Osteocyte (in vitro differentiated cells): Measurements from ENCODE around the gene PLEKHA6. TPM values are rescaled to one million over a fixed set of nuclear protein-coding genes. Genes with fewer than 3 reads are reported as not detected.

Source experiments
- DNase-seq: peaks from one replicate; pipeline ENCODE4 v3.0.0; 2021; ENCODE audit warnings: mixed read lengths; ENCODE audit not compliant: unreplicated experiment; ENCODE audit errors: extremely low spot score
- H3K27ac Mint-ChIP-seq: one replicate; pipeline ENCODE4 v1.8.0; 2021; ENCODE audit warnings: mild to moderate bottlenecking, mixed read lengths; ENCODE audit not compliant: unreplicated experiment
- H3K27me3 Mint-ChIP-seq: one replicate; pipeline ENCODE4 v1.8.0; 2021; ENCODE audit warnings: mixed read lengths; ENCODE audit not compliant: unreplicated experiment
- H3K36me3 Mint-ChIP-seq: one replicate; pipeline ENCODE4 v1.8.0; 2021; ENCODE audit warnings: mixed read lengths; ENCODE audit not compliant: unreplicated experiment
- H3K4me1 Mint-ChIP-seq: one replicate; pipeline ENCODE4 v1.8.0; 2021; ENCODE audit warnings: mixed read lengths; ENCODE audit not compliant: unreplicated experiment
- H3K4me3 Mint-ChIP-seq: one replicate; pipeline ENCODE4 v1.8.0; 2021; ENCODE audit warnings: mild to moderate bottlenecking, moderate library complexity, mixed read lengths; ENCODE audit not compliant: unreplicated experiment
- H3K9me3 Mint-ChIP-seq: one replicate; pipeline ENCODE4 v1.8.0; 2021; ENCODE audit warnings: mixed read lengths; ENCODE audit not compliant: unreplicated experiment
- CTCF ChIP-seq: fragments of 200-600 bp; sonication (generic); IDR thresholded peaks from 2 replicates; pipeline ENCODE4 v1.5.0; 2021; ENCODE audit warnings: antibody characterized with exemption, mild to moderate bottlenecking, moderate library complexity
- total RNA-seq: library from RNA; stranded (reverse); gene quantifications from 2 replicates; pipeline ENCODE4 v1.2.1, GENCODE V29; 2021

Gene PLEKHA6
- total RNA-seq, 1 donor from 2014 or later, result 0.24 TPM

GRCh38 chr1:204308023-204308628, 51.6 kb downstream of the PLEKHA6 start:
- TF ChIP-seq CTCF, result no peak
- Mint-ChIP-seq H3K4me1 (peaks cover 9% of the 10 kb centered on the region), H3K9me3 (no peaks in the 10 kb centered on the region), H3K4me3 (no peak overlapping the region), H3K36me3 (no peaks in the 10 kb centered on the region), H3K27ac (no peak overlapping the region), H3K27me3 (peaks cover 58% of the 10 kb centered on the region)
- no peak for DNase-seq

GRCh38 chr1:204307334-204307883, 52.3 kb downstream of the PLEKHA6 start:
- no peak overlapping the region for H3K27ac Mint-ChIP-seq
- no peaks in the 10 kb centered on the region for H3K36me3 Mint-ChIP-seq
- H3K27me3 Mint-ChIP-seq, result peaks cover 63% of the 10 kb centered on the region
- no peaks in the 10 kb centered on the region for H3K9me3 Mint-ChIP-seq
- H3K4me1 Mint-ChIP-seq, result peaks cover 7% of the 10 kb centered on the region
- peak; percentile 21 for TF ChIP-seq CTCF
- DNase-seq, result no peak
- H3K4me3 Mint-ChIP-seq, result peak overlapping the region; percentile 39

- H3K4me1 Mint-ChIP-seq, result peaks cover 7% of the 10 kb centered on the region
Measured at GRCh38 chr1:204306076-204306475, 53.7 kb downstream of the PLEKHA6 start.

GRCh38 chr1:204304067-204304466, 55.7 kb downstream of the PLEKHA6 start:
- H3K27ac Mint-ChIP-seq, result no peak overlapping the region
- no peaks in the 10 kb centered on the region for H3K36me3 Mint-ChIP-seq
- no peak for DNase-seq
- no peak for TF ChIP-seq CTCF
- no peaks in the 10 kb centered on the region for H3K9me3 Mint-ChIP-seq
- H3K27me3 Mint-ChIP-seq, result peaks cover 77% of the 10 kb centered on the region
- peaks cover 7% of the 10 kb centered on the region for H3K4me1 Mint-ChIP-seq
- no peak overlapping the region for H3K4me3 Mint-ChIP-seq

More at GRCh38 chr1:204306076-204306475, 53.7 kb downstream of the PLEKHA6 start:
- Mint-ChIP-seq H3K4me3 (no peak overlapping the region), H3K27me3 (peaks cover 74% of the 10 kb centered on the region), H3K36me3 (no peaks in the 10 kb centered on the region), H3K27ac (no peak overlapping the region), H3K9me3 (no peaks in the 10 kb centered on the region)
- TF ChIP-seq CTCF, result no peak
- DNase-seq, result no peak

GRCh38 chr1:204302769-204303168, 57.0 kb downstream of the PLEKHA6 start:
- H3K27ac Mint-ChIP-seq, result no peak overlapping the region
- no peak for DNase-seq
- no peaks in the 10 kb centered on the region for H3K36me3 Mint-ChIP-seq
- peaks cover 67% of the 10 kb centered on the region for H3K27me3 Mint-ChIP-seq
- peaks cover 7% of the 10 kb centered on the region for H3K4me1 Mint-ChIP-seq
- H3K4me3 Mint-ChIP-seq, result no peak overlapping the region
- TF ChIP-seq CTCF, result no peak
- no peaks in the 10 kb centered on the region for H3K9me3 Mint-ChIP-seq
